GM06990 (cell line): ENCODE results near the gene FAXDC2.

Source experiments
- DNase-seq: peaks from one replicate; pipeline ENCODE4 v3.0.0-alpha.2; 2011; ENCODE audit not compliant: insufficient read length; ENCODE audit errors: extremely low read depth
- H3K27me3 ChIP-seq: replicated peaks from 2 replicates; pipeline ENCODE4 v1.6.0; 2011; ENCODE audit warnings: low read length; ENCODE audit not compliant: control insufficient read depth, insufficient read depth
- H3K36me3 ChIP-seq: 2 replicates; pipeline ENCODE4 v1.5.1; 2011; ENCODE audit warnings: low read length; ENCODE audit not compliant: control insufficient read depth, insufficient read depth
- H3K4me3 ChIP-seq: replicated peaks from 2 replicates; pipeline ENCODE4 v1.5.1; 2011; ENCODE audit warnings: low read depth, mild to moderate bottlenecking, control low read depth, low read length
- TF ChIP-seq, protein P1 (sequence below): IDR thresholded peaks from 2 replicates; pipeline ENCODE4 v1.5.1; 2011; ENCODE audit warnings: low read length, control low read depth, mild to moderate bottlenecking, inconsistent platforms; ENCODE audit not compliant: insufficient read depth, poor library complexity, severe bottlenecking

The FAXDC2 gene

GRCh38 chr5:154860123-154860522, 9.7 kb upstream of the FAXDC2 start:
- peaks cover 3% of the 10 kb centered on the region for H3K36me3 ChIP-seq
- no peak for DNase-seq
- H3K27me3 ChIP-seq: no peaks in the 10 kb centered on the region
- H3K4me3 ChIP-seq: peak overlapping the region; percentile 68
- TF ChIP-seq, protein P1, sequence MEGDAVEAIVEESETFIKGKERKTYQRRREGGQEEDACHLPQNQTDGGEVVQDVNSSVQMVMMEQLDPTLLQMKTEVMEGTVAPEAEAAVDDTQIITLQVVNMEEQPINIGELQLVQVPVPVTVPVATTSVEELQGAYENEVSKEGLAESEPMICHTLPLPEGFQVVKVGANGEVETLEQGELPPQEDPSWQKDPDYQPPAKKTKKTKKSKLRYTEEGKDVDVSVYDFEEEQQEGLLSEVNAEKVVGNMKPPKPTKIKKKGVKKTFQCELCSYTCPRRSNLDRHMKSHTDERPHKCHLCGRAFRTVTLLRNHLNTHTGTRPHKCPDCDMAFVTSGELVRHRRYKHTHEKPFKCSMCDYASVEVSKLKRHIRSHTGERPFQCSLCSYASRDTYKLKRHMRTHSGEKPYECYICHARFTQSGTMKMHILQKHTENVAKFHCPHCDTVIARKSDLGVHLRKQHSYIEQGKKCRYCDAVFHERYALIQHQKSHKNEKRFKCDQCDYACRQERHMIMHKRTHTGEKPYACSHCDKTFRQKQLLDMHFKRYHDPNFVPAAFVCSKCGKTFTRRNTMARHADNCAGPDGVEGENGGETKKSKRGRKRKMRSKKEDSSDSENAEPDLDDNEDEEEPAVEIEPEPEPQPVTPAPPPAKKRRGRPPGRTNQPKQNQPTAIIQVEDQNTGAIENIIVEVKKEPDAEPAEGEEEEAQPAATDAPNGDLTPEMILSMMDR: no peak

- DNase-seq: peak; percentile 29
- H3K4me3 ChIP-seq: peak overlapping the region; percentile 68
- peaks cover 3% of the 10 kb centered on the region for H3K36me3 ChIP-seq
Observed at GRCh38 chr5:154858972-154859871, 8.8 kb upstream of the FAXDC2 start.

DNA sequence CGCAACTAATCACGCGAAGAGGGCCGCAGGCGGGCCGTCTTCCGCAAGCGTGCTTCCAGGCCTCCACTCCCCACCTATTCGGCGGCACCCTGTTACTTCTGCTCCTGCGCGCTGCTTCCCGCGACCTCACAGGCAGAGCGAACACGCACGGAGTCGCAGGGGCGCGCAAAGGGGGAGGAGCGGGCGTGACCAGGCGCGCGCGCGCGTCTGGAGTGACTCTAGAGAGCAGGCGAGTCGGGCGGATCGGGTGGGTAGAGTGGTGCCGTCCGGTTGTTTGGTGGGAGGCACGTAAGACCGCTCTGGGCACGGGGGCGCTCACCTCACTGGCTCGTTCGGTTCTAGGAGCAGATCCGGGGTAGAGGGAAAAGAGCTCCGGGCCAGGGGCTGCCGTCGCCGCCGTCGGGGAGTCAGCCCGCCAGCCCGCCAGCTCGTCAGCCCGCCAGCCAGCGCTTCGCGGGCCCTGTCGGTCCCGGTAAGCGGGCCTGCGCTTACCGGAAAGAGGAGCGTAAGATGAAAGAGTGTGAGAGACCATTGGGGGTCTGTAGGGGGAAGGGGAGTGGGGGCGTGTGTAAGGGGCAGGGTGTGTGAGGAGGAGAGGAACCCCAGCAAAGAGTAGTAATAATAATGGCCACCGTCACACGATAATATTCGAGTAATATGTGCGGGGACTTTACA, 8.0 kb upstream of the FAXDC2 start, which contains the start of gene CNOT8:
Gene CNOT8 (plus strand): TSS at position 331 of the 675 bp plus-strand sequence. CDS start 4,652 bp downstream, outside the sequence.
- TF ChIP-seq, protein P1: no peak
- H3K27me3 ChIP-seq: no peaks in the 10 kb centered on the region
- peak; percentile 98 for DNase-seq
- peak within 1 kb of the TSS; percentile 68 for H3K4me3 ChIP-seq
- peaks cover 3% of the 10 kb centered on the region; the same call in 1 of the 2 replicates for H3K36me3 ChIP-seq

More at GRCh38 chr5:154858972-154859871, 8.8 kb upstream of the FAXDC2 start:
- H3K27me3 ChIP-seq: no peaks in the 10 kb centered on the region
- TF ChIP-seq, protein P1: no peak

- TF ChIP-seq, protein P1: no peak
- Histone ChIP-seq H3K27me3 (no peaks in the 10 kb centered on the region), H3K4me3 (peak overlapping the region; percentile 68), H3K36me3 (no peaks in the 10 kb centered on the region)
- DNase-seq: peak; percentile 85
Observed at GRCh38 chr5:154857530-154858296, 7.3 kb upstream of the FAXDC2 start.

- Histone ChIP-seq H3K27me3 (no peaks in the 10 kb centered on the region), H3K36me3 (no peaks in the 10 kb centered on the region), H3K4me3 (no peak overlapping the region)
- TF ChIP-seq, protein P1: no peak
- no peak for DNase-seq
Observed at GRCh38 chr5:154851351-154851750, 948 bp upstream of the FAXDC2 start.
